GM21576 (cell line): ENCODE data around the gene ORM2.

Source experiments
- ATAC-seq: cut with Tn5 transposase; IDR thresholded peaks from one replicate; pipeline ENCODE4 v1.9.1; 2021; ENCODE audit warnings: mild to moderate bottlenecking, moderate library complexity; ENCODE audit not compliant: unreplicated experiment

Gene ORM2

GRCh38 chr9:114291886-114292590, 37.6 kb upstream of the ORM2 start:
- no peak for ATAC-seq

GRCh38 chr9:114294664-114295063, 35.0 kb upstream of the ORM2 start:
- ATAC-seq, result no peak

GRCh38 chr9:114296338-114296737, 33.3 kb upstream of the ORM2 start:
- ATAC-seq, result no peak

GRCh38 chr9:114299286-114300152, 30.1 kb upstream of the ORM2 start:
- ATAC-seq, result no peak

- ATAC-seq, result no peak
These were observed 29.4 kb upstream of the ORM2 start for GRCh38 chr9:114300153-114300845.

GRCh38 chr9:114300846-114301797, 28.5 kb upstream of the ORM2 start:
- ATAC-seq, result no peak

- no peak for ATAC-seq
These were observed 27.7 kb upstream of the ORM2 start for GRCh38 chr9:114301798-114302565.

- ATAC-seq, result no peak
These were observed 26.9 kb upstream of the ORM2 start for GRCh38 chr9:114302727-114303126.

GRCh38 chr9:114303571-114303970, 26.1 kb upstream of the ORM2 start:
- ATAC-seq, result no peak

- no peak for ATAC-seq
These were observed 25.7 kb upstream of the ORM2 start for GRCh38 chr9:114303977-114304376.

- ATAC-seq, result no peak
These were observed 25.1 kb upstream of the ORM2 start for GRCh38 chr9:114304416-114305188.

- no peak for ATAC-seq
These were observed 21.8 kb upstream of the ORM2 start for GRCh38 chr9:114307899-114308267.

GRCh38 chr9:114308361-114308950, 21.2 kb upstream of the ORM2 start:
- no peak for ATAC-seq

GRCh38 chr9:114309096-114309495, 20.6 kb upstream of the ORM2 start:
- no peak for ATAC-seq

GRCh38 chr9:114310471-114311450, 18.9 kb upstream of the ORM2 start:
- no peak for ATAC-seq

GRCh38 chr9:114311571-114312512, 17.8 kb upstream of the ORM2 start:
- ATAC-seq, result no peak
